CD4-positive, CD25-positive, alpha-beta regulatory T cell (primary cell): Measurements from ENCODE around the gene PXT1. TPM values are rescaled to one million over a fixed set of nuclear protein-coding genes. Genes with fewer than 3 reads are reported as not detected.
"Not testable (repeated sequence)": the region's sequence is repeated elsewhere in the genome, so short reads cannot be mapped to it uniquely, and the experiment has no call there.

Source experiments
- ATAC-seq, 2 donors: fragments of 150-1000 bp; cut with Tn5 transposase; one replicate each; pipeline ENCODE4 v1.10.0; 2021; ENCODE audit warnings: low read depth in 2 of 2, moderate number of reproducible peaks in 2 of 2, moderate library complexity in 1 of 2
- DNase-seq, 3 donors: peaks; one replicate each; pipeline versions ENCODE4 v3.0.0 to v3.0.0-alpha.2; 2012 to 2022; ENCODE audit warnings: mixed read lengths in 1 of 3
- H3K27ac ChIP-seq: one replicate; pipeline ENCODE4 v1.7.0; 2013; ENCODE audit warnings: mild to moderate bottlenecking, low read length; ENCODE audit not compliant: insufficient read depth, poor library complexity, severe bottlenecking
- H3K27me3 ChIP-seq: one replicate; pipeline ENCODE4 v1.7.0; 2013; ENCODE audit warnings: low read length; ENCODE audit not compliant: control insufficient read depth, insufficient read depth
- H3K36me3 ChIP-seq: one replicate; pipeline ENCODE4 v1.7.0; 2013; ENCODE audit warnings: mild to moderate bottlenecking, low read length, moderate library complexity; ENCODE audit not compliant: control insufficient read depth, insufficient read depth
- H3K4me1 ChIP-seq: 2 replicates; pipeline ENCODE4 v1.7.0; 2013; ENCODE audit warnings: mild to moderate bottlenecking, low read length; ENCODE audit not compliant: insufficient read depth, control insufficient read depth, poor library complexity, severe bottlenecking
- H3K4me3 ChIP-seq: one replicate; pipeline ENCODE4 v1.7.0; 2013; ENCODE audit warnings: low read depth, mild to moderate bottlenecking, low read length, moderate library complexity
- H3K9me3 ChIP-seq, 2 experiments: 1 replicate in 1 of 2; 2 replicates in 1 of 2; pipeline ENCODE4 v1.7.0; 2013; ENCODE audit warnings: low read length in 2 of 2, mild to moderate bottlenecking in 1 of 2, moderate library complexity in 1 of 2; ENCODE audit not compliant: control insufficient read depth in 2 of 2
- H3K27ac Mint-ChIP-seq, 3 donors: one replicate each; pipeline ENCODE4 v1.8.0; 2020 to 2022; ENCODE audit warnings: mild to moderate bottlenecking in 3 of 3, mixed read lengths in 3 of 3, moderate library complexity in 2 of 3
- H3K27me3 Mint-ChIP-seq: one replicate; pipeline ENCODE4 v1.8.0; 2022; ENCODE audit warnings: mild to moderate bottlenecking, mixed read lengths
- H3K36me3 Mint-ChIP-seq: one replicate; pipeline ENCODE4 v1.8.0; 2020; ENCODE audit warnings: mixed read lengths
- H3K4me1 Mint-ChIP-seq, 4 donors: one replicate each; pipeline ENCODE4 v1.8.0; 2020 to 2022; ENCODE audit warnings: mixed read lengths in 4 of 4, mild to moderate bottlenecking in 1 of 4
- H3K4me3 Mint-ChIP-seq, 4 donors: one replicate each; pipeline ENCODE4 v1.8.0; 2020 to 2022; ENCODE audit warnings: mild to moderate bottlenecking in 4 of 4, mixed read lengths in 4 of 4, moderate library complexity in 3 of 4
- H3K9me3 Mint-ChIP-seq, 7 donors: one replicate each; pipeline ENCODE4 v1.8.0; 2020 to 2022; ENCODE audit warnings: mixed read lengths in 7 of 7, mild to moderate bottlenecking in 3 of 7, moderate library complexity in 2 of 7
- polyA plus RNA-seq, 4 donors: library from polyadenylated mRNA; unstranded; fragments of 300-500 nt; fragmentation: Illumina TruSeq; gene quantifications; one replicate each; pipeline ENCODE4 v1.2.3, GENCODE V29; 2021
- total RNA-seq: library from RNA; stranded (reverse); gene quantifications from one replicate; pipeline ENCODE4 v1.2.3, GENCODE V29; 2022

PXT1 gene
- total and polyA plus RNA-seq, 5 donors from 2014 or later, result 0.08 to 0.37 (median 0.09) TPM; not detected in 2

GRCh38 chr6:36461646-36462045 lies 19.0 kb upstream of the PXT1 start:
- Mint-ChIP-seq H3K27ac (no peak overlapping the region), H3K4me1 (peaks cover 36 to 71% (median 48%) of the 10 kb centered on the region in 4 donors)
- DNase-seq, result no peak

GRCh38 chr6:36460916-36461315 lies 18.3 kb upstream of the PXT1 start:
- no peaks in the 10 kb centered on the region for H3K36me3 ChIP-seq
- H3K27ac ChIP-seq, result no peak overlapping the region
- no peaks in the 10 kb centered on the region for H3K9me3 ChIP-seq
- Mint-ChIP-seq H3K4me1 (peaks cover 34 to 71% (median 48%) of the 10 kb centered on the region in 4 donors), H3K27me3 (no peaks in the 10 kb centered on the region), H3K27ac (no peak overlapping the region), H3K9me3 (no peaks in the 10 kb centered on the region), H3K36me3 (peaks cover 10% of the 10 kb centered on the region), H3K4me3 (no peak overlapping the region)
- H3K4me1 ChIP-seq, result no peaks in the 10 kb centered on the region
- no peak for DNase-seq
- no peaks in the 10 kb centered on the region for H3K27me3 ChIP-seq
- no peak overlapping the region for H3K4me3 ChIP-seq
- ATAC-seq, result no peak

More at GRCh38 chr6:36461646-36462045, 19.0 kb upstream of the PXT1 start:
- H3K27ac ChIP-seq, result no peak overlapping the region
- Mint-ChIP-seq H3K36me3 (peaks cover 12% of the 10 kb centered on the region), H3K27me3 (no peaks in the 10 kb centered on the region), H3K9me3 (no peaks in the 10 kb centered on the region), H3K4me3 (no peak overlapping the region)
- H3K4me1 ChIP-seq, result no peaks in the 10 kb centered on the region
- H3K27me3 ChIP-seq, result no peaks in the 10 kb centered on the region
- H3K36me3 ChIP-seq, result no peaks in the 10 kb centered on the region
- no peaks in the 10 kb centered on the region for H3K9me3 ChIP-seq
- no peak for ATAC-seq
- no peak overlapping the region for H3K4me3 ChIP-seq

DNA sequence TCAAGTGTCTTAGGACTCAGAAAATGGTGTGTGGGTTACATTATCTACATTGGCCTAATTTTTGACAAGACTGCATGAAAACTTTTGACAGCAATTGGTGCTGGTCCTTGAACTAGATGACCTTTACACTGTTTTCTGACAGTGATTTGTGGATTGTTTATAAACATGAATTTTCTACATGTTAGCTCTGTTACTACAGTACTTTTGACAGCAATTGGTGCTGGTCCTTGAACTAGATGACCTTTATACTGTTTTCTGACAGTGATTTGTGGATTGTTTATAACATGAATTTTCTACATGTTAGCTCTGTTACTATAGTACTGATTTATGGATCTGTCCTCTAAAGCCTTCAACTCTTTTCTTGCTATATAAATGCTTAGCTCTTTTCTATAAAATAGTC lies 16.8 kb upstream of the PXT1 start:
- ATAC-seq, result no peak

GRCh38 chr6:36455486-36456027 lies 12.9 kb upstream of the PXT1 start:
- no peak overlapping the region for H3K4me3 ChIP-seq
- H3K9me3 ChIP-seq, result no peaks in the 10 kb centered on the region
- H3K4me1 ChIP-seq, result peaks cover 3% of the 10 kb centered on the region
- Mint-ChIP-seq H3K4me1 (peaks cover 10 to 52% (median 33%) of the 10 kb centered on the region in 4 donors), H3K27me3 (no peaks in the 10 kb centered on the region), H3K36me3 (peaks cover 25% of the 10 kb centered on the region), H3K9me3 (no peaks in the 10 kb centered on the region), H3K4me3 (no peak overlapping the region), H3K27ac (peak overlapping the region in 1 of 3 donors; percentile 25)
- H3K36me3 ChIP-seq, result peaks cover 7% of the 10 kb centered on the region
- no peak overlapping the region for H3K27ac ChIP-seq
- DNase-seq (no peak), ATAC-seq (no peak)
- H3K27me3 ChIP-seq, result no peaks in the 10 kb centered on the region

More for the DNA sequence above, 16.8 kb upstream of the PXT1 start:
- no peak for DNase-seq
- Mint-ChIP-seq H3K4me1 (peaks cover 30 to 70% (median 45%) of the 10 kb centered on the region in 4 donors), H3K36me3 (peaks cover 14% of the 10 kb centered on the region), H3K27me3 (no peaks in the 10 kb centered on the region), H3K9me3 (no peaks in the 10 kb centered on the region), H3K27ac (no peak overlapping the region), H3K4me3 (no peak overlapping the region)
- Histone ChIP-seq H3K27me3 (no peaks in the 10 kb centered on the region), H3K4me1 (no peaks in the 10 kb centered on the region), H3K9me3 (no peaks in the 10 kb centered on the region), H3K36me3 (no peaks in the 10 kb centered on the region), H3K4me3 (no peak overlapping the region), H3K27ac (no peak overlapping the region)

DNA sequence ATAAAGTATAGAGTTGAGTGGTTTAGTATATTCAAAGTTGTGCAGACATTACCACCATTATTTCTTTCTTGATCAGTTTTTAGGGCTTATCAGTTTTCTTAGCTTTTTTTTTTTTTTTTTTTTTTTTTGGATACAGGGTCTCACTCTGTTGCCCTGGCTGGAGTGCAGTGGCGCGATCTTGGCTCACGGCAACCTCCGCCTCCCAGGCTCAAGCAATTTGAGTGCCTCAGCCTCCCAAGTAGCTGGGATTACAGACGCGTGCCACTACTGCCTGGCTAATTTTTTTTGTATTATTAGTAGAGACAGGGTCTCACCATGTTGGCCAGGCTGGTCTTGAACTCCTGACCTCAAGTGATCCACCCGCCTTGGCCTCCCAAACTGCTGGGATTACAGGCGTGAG lies 10.2 kb upstream of the PXT1 start:
- Mint-ChIP-seq H3K4me1 (peaks cover 8 to 64% (median 31%) of the 10 kb centered on the region in 4 donors), H3K36me3 (peaks cover 38% of the 10 kb centered on the region)
- not testable (repeated sequence) for DNase-seq, H3K9me3 ChIP-seq, ATAC-seq, H3K27me3 ChIP-seq, H3K36me3 ChIP-seq, H3K27ac ChIP-seq, H3K4me3 Mint-ChIP-seq, H3K4me3 ChIP-seq, H3K9me3 Mint-ChIP-seq, H3K27me3 Mint-ChIP-seq, H3K27ac Mint-ChIP-seq, H3K4me1 ChIP-seq

GRCh38 chr6:36449173-36449572 lies 6.5 kb upstream of the PXT1 start:
- not testable (repeated sequence) for H3K27me3 Mint-ChIP-seq, H3K9me3 ChIP-seq, H3K27ac ChIP-seq, H3K9me3 Mint-ChIP-seq, H3K27me3 ChIP-seq, H3K36me3 ChIP-seq, H3K4me3 ChIP-seq, DNase-seq, ATAC-seq
- peak overlapping the region in 1 of 4 donors; percentile 25 for H3K4me3 Mint-ChIP-seq
- H3K4me1 Mint-ChIP-seq, result peaks cover 22 to 68% (median 43%) of the 10 kb centered on the region in 4 donors
- peak overlapping the region in 1 of 3 donors; percentile 67 for H3K27ac Mint-ChIP-seq
- H3K36me3 Mint-ChIP-seq, result peaks cover 28% of the 10 kb centered on the region
- H3K4me1 ChIP-seq, result peaks cover 35% of the 10 kb centered on the region

DNA sequence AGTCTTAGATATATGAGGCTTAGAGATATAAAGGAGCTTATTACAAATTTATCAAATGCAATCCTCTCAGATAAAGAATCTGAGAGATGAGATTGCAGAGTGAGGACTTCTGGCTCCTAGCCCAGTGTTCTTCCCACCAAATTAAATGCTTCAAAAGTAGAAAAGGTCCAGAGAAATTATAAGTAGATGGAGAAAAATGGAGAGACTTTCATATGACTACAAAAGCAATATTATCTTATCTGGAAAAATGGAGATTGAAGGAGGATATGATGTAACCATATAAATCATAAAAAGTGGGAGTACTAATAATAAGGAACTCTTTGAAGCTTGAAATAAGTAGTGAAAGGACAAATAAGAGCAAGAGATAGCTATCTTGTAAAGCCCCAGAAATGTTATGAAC lies 3.0 kb upstream of the PXT1 start:
- Mint-ChIP-seq H3K36me3 (peaks cover 17% of the 10 kb centered on the region), H3K4me3 (peak overlapping the region; percentile 38 to 92 (median 58)), H3K4me1 (peaks cover 34 to 78% (median 53%) of the 10 kb centered on the region in 4 donors), H3K9me3 (peaks cover 0 to 4% (median 0%) of the 10 kb centered on the region in 7 donors), H3K27ac (peak overlapping the region in 2 of 3 donors; percentile 76 to 98), H3K27me3 (no peaks in the 10 kb centered on the region)
- Histone ChIP-seq H3K27me3 (no peaks in the 10 kb centered on the region), H3K9me3 (no peaks in the 10 kb centered on the region), H3K27ac (no peak overlapping the region), H3K4me3 (peak overlapping the region; percentile 12), H3K4me1 (peaks cover 55% of the 10 kb centered on the region), H3K36me3 (peaks cover 2% of the 10 kb centered on the region)
- ATAC-seq, result no peak
- DNase-seq, result no peak

- H3K4me3 ChIP-seq, result peak overlapping the region; percentile 86
- DNase-seq (no peak), ATAC-seq (no peak)
- H3K4me1 ChIP-seq, result peaks cover 51% of the 10 kb centered on the region
- Mint-ChIP-seq H3K36me3 (peaks cover 14% of the 10 kb centered on the region), H3K4me1 (peaks cover 30 to 70% (median 52%) of the 10 kb centered on the region in 4 donors), H3K4me3 (peak overlapping the region; percentile 92 to 99 (median 97)), H3K27ac (peak overlapping the region; percentile 64 to 98 (median 96)), H3K27me3 (no peaks in the 10 kb centered on the region), H3K9me3 (peaks cover 0 to 4% (median 0%) of the 10 kb centered on the region in 7 donors)
- H3K27me3 ChIP-seq, result no peaks in the 10 kb centered on the region
- H3K9me3 ChIP-seq, result no peaks in the 10 kb centered on the region
- H3K27ac ChIP-seq, result no peak overlapping the region
- peaks cover under 1% of the 10 kb centered on the region for H3K36me3 ChIP-seq
These were observed 1.8 kb upstream of the PXT1 start for GRCh38 chr6:36444470-36444869.
